ENCODE results near the gene ZNF766.
"Not testable (repeated sequence)": the region's sequence is repeated elsewhere in the genome, so short reads cannot be mapped to it uniquely, and the experiment has no call there.

The ZNF766 gene

GRCh38 chr19:52269338-52270261, at the start of gene ZNF766:
ZNF766 (plus strand) TSS chr19:52269587; CDS start chr19:52269614, 27 bp downstream.
- DNase-seq, result peak; percentile 85

GRCh38 chr19:52219611-52220010, 49.8 kb upstream of the ZNF766 start:
- DNase-seq, result no peak

- DNase-seq, result no peak
Measured at GRCh38 chr19:52221031-52221430, 48.4 kb upstream of the ZNF766 start.

DNA sequence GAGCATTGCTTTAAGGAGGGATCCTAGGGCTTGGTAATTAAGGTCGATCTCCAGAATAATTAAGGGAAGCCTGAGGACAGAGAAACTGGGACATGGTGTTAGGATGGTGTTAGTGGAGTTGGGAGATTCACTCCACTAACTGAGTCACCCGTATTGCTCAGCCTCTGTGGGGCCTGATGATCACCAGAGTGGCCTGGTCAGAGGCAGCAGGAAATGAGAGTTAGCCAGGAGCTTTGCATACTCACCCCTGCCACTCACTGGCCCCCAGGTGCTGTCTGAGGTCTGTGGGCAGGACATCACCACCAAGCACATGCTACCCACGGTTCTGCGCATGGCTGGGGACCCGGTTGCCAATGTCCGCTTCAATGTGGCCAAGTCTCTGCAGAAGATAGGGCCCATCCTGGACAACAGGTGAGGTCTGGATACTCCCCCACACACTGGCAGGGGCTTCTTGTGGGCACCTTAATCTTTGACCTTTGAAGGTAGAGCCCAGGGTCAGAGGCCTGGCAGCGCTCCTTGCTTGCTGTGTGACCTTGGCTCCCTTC, 47.5 kb upstream of the ZNF766 start:
- DNase-seq, result no peak

DNA sequence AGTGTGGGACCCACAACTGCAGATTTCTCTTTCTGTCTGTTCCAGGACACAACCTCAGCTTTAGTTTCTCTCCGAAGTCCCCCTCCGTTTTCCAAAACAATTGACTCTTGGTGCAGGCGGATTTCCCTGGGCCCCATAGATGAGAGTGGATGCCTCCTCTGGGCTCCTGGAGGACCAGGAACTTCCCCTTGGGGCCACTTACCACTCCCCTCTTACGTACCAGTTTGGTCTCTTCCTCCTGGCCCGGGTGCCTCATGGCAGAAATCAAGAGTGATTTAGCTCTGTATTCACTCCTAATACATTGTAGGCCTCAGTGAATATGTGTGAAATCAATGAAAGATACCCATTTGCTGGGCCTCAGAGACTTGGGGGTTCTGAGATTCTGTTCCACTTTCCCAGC, 45.2 kb upstream of the ZNF766 start:
- no peak for DNase-seq

DNA sequence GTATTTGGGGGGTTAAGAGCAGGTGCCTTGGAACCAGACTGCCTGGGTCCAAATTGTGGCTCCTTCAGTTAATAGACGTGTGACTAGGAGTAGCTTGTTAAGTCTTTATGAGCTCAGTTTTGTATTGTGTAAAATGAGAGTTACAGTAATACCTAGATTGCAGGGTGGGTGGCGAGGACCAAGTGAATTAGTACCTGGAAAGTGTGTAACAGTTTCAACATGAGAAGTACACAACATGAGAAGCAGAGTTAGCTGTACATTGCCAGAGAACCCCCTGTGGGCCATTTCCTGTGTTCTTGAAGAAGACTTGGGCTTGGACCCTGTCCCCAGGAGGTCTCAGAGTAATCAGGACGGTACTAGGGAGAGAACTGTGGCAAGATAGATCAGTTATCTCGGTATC, 42.7 kb upstream of the ZNF766 start:
- DNase-seq, result no peak

DNA sequence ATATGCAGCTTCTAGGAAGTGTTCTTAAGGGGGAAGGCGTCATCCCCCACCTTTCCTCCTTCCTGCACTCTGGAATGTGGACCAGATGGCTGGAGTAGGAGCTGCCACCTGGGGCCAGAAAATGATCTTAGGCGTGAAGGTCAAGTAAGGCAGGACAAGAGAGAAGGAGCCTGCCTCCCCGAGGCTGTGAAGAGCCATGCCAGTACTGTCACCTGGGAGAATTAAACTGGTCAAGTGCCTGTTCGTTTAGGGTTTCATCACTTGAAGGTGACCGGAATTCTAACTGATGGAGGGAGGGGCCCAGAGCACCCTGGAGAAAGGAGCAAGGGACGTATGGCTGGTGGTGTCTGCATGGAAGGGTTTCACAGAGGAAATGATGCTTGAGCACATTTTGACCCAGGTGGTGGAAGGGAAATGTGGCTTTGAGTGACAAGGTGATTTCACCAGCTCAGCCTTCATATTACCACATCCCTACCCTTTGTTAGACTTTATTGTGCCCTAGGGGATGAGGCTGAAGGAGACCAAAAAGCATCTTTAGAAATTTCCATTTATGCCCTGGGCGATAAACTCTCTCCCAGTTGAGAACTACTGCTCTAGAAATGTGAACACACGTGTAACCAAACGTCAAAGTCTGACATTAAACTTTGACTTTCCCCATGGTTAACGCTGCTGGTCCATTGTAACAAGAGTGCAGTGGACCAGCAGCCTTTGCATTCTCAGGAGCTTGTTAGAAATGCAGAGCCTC, 42.0 kb upstream of the ZNF766 start:
- no peak for DNase-seq

DNA sequence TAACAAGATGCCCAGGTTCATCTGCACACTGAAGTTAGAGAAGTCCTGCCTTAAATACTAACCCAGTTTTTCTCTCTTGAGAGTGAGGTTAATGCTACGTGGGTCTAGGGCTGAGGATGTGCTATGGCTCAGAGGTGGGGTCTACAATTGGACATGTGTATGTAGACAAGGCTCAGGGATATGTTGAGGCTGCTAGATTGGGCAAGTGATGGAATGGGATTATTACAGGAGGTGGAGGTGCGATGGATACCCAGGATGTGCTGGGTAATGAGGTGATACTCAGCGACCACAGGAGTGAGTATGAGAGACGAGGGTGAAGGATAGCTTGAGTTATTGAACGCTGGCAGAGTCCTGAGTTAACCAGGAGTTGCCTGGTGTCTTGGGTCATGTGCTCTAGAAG, 41.4 kb upstream of the ZNF766 start:
- no peak for DNase-seq

DNA sequence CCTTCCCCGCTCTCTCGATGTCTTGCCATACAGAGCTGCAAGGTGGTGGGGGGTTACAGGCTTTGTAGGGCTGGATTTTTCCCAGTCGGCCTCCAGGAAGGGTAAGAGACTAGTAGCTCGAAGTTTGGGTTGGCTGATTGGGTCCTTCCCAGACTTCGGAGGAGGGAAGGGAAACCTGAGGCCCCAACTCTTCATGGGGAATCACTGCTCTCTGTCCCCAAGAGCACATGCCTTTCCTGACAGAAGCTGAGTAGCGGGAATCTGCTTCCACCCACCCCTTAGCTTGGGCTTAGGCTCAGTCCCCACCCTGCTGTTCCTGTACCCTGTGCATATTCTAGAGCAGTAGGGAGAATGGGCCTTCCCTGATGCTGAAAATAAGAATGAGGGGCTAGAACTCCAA, 39.9 kb upstream of the ZNF766 start:
- no peak for DNase-seq

GRCh38 chr19:52230685-52231084, 38.7 kb upstream of the ZNF766 start:
- no peak for DNase-seq

DNA sequence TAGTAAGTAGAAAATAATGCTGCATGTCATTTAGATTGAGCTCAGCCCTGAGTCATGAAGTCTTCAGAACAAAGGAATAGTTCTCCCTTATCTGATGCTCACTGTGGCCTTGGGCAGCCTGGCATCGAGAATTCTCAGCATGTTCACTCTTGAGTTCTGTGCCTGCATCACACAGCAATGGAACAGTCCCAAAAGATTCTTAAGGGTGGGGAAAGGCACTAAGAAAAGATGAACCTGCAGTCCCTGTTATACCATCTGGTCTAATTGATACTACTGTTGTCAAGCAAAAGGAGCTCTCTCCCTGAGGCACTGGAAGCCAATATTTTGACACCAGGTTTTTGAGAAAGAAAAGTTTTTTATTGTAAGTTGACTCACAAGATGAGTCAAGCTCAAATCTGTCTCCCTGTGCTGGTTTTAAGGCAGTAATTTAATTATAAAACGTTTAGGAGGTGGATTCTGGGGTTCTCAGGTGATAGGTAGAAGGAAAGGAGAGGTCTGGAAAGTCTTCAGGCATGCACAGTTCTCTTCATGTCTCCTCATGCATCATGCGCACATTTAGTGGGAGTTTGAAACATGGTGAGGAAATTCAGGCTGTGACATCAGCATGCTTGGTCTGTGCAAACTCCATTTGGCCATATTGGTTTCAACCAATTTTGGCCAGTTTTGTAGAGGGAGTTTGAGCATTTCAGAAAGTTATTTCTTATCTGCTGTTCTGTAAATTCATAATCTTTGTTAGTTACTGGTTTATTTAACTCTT, 38.1 kb upstream of the ZNF766 start:
- no peak for DNase-seq

GRCh38 chr19:52234406-52234805, 35.0 kb upstream of the ZNF766 start:
- no peak for DNase-seq

DNA sequence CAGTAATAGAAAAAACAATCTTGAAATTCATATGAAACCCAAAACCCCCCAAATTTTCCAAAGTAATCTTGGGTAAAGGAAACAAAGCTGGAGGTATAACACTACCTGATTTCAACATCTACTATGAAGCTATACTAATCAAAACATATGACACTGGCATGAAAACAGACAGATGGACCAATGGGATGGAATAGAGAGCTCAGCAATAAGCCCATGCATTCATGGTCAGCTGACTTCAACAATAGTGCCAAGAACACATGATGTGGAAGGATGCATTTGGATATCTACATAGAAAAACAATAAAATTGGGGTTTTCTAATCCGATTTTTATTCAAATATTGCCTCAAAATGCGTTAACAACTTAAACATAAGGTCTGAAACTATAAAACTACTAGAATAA, 32.2 kb upstream of the ZNF766 start:
- DNase-seq, result no peak

DNA sequence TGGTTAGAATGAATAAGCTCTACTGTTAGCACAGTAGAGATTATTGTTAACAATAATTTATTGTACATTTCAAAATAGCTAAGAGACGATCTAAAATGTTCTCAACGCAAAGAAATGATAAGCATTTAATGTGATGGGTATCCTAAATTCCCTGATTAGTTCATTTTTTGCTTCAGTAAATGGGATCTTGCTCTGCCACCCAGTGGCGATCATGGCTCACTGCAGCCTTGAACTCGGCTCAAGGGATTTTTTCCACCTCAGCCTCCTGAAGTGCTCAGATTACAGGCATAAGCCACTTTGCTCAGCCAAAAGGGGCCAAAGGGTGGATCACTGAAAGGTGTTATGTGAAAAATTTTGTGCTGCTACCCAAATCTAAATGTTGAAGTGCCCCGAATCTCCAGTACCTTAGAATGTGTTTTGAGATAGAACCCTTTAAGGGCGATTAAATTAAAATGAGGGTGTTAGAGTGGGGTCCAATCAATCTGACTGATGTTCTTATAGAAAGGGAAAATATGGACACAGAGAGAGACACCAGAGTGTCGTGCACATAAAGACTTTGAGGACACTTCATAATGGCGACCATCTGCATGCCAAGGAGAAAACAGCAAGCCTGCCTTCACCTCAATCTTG, 31.5 kb upstream of the ZNF766 start:
- DNase-seq, result peak; percentile 10

DNA sequence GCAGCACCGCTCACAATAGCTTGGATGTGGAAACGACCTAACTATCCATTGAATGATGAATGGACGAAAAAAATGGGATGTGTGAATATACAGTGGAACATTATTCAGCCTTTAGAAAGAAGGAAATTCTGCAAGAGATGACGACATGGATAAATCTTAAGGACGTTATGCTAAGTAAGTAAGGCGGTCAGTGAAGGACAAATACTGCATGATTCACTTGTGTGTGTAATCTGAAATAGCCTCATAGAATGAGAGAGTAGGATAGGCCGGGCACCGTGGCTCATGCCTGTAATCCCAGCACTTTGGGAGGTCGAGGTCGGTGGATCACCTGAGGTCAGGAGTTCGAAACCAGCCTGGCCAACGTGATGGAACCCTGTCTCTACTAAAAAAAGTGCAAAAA, 25.4 kb upstream of the ZNF766 start:
- DNase-seq, result no peak

GRCh38 chr19:52248241-52248640, 21.1 kb upstream of the ZNF766 start:
- no peak for DNase-seq

- DNase-seq, result no peak
Measured at GRCh38 chr19:52258426-52258825, 11.0 kb upstream of the ZNF766 start.

DNA sequence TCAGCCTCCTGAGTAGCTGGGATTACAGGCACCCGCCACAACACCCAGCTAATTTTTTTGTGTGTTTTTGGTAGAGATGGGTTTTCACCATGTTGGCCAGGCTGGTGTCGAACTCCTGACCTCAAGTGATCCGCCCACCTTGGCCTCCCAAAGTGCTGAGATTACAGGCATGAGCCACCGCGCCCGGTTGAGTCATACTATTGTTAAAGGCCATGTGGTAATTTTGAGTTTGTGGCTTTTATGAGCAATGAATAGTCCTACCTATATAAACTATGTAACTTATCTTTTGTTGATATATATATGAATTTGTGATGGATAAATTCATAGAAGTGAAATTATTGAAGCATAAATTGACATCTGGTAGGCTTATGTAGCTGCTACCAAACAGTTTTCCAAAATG, 3.8 kb upstream of the ZNF766 start:
- DNase-seq, result not testable (repeated sequence)

DNA sequence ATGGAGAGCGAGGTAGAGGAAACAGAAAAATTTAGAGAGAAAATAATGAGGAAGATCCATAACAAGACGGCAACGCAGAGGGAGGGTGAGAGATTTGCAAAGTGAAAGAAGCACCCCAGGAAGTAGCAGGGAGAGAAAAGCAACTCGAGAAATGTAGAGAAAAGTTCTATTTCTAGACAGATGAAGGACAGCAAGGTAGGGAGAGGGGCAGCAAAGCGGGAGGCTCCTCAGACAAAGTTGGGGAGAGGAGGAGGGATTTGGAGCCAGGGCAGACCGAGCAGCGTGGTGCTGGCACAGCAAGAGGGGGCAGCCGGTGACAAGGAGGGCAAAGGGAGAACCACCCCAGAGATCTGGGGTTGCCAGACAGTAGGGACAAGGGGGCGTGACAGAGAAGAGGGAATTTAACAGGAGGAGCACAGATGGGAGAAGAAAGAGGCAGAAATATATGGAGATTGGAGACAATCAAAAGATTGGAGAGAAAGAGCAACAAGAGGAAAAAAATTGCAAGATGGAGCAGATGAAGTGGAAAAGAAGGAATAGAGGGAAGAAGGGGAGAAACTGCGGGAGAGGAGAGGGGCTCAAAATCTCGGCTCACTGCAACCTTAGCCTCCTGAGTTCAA, 989 bp downstream of the ZNF766 start:
- no peak for DNase-seq

- DNase-seq, result no peak
Measured at GRCh38 chr19:52273301-52273700, 3.9 kb downstream of the ZNF766 start.

DNA sequence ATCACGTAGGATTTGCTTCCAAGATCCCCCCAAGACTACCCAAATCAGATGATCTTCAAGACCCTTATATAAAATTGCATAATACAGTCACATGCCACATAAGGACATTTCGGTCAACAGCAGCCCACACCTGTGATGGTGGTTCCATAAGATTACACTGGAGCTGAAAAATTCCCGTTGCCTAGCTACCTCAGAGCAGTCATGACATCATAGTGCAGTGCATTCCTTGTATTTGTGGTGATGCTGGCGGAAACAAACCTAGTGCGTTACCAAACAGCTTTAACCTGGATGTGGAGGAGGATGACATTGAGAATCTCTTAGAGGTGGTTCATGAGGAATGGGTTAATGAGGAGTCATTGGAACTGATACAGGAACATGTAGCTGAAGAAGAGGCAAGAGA, 4.8 kb downstream of the ZNF766 start:
- DNase-seq, result no peak

- no peak for DNase-seq
Measured at GRCh38 chr19:52275988-52276387, 6.6 kb downstream of the ZNF766 start.
